GM12878 (cell line): Measurements from ENCODE around the gene FBXW8. TPM values are rescaled to one million over a fixed set of nuclear protein-coding genes. Genes with fewer than 3 reads are reported as not detected.

Experiments
- ATAC-seq: fragments of 200-7000 bp; cut with Tn5 transposase; 3 replicates; pipeline ENCODE4 v1.9.1; 2020; ENCODE audit warnings: mild to moderate bottlenecking, moderate library complexity
- BruUV-seq: library from RNA; stranded (reverse); fragments of 400-500 nt; replicated peaks from 2 replicates; lab custom pipeline; 2021; lab: Mats Ljungman, UMichigan
- CTCF ChIA-PET: fragments of 300-600 bp; sonication (Branson Sonifier 250); formaldehyde crosslinking; extraction: SDS; loops from one replicate; lab custom pipeline; 2021; ENCODE audit warnings: inconsistent platforms; lab: Yijun Ruan, JAX
- POLR2A ChIA-PET: fragments of 350-600 bp; formaldehyde crosslinking; extraction: SDS; loops from one replicate; lab custom pipeline; 2021; ENCODE audit warnings: inconsistent platforms; lab: Charles Lee
- RAD21 ChIA-PET: fragments of 300-600 bp; sonication (Branson Sonifier 250); formaldehyde crosslinking; loops from one replicate; lab custom pipeline; 2023; ENCODE audit warnings: antibody characterized with exemption; ENCODE audit not compliant: unreplicated experiment; lab: Charles Lee
- SMC1A ChIA-PET: fragments of 300-600 bp; sonication (Branson Sonifier 250); formaldehyde crosslinking; loops from one replicate; lab custom pipeline; 2023; ENCODE audit not compliant: unreplicated experiment, uncharacterized antibody; lab: Charles Lee
- DNase-seq: peaks from one replicate; pipeline ENCODE4 v3.0.0-alpha.2; 2011; ENCODE audit warnings: low read depth, low spot score
- FAIRE-seq: peaks from 3 replicates; lab custom pipeline; 2011; peaks lifted over from hg19 to GRCh38; lab: Jason Lieb, UNC
- H2AFZ ChIP-seq: 2 replicates; pipeline ENCODE4 v1.6.0; 2011; ENCODE audit warnings: low read depth, low read length, control low read depth; ENCODE audit not compliant: control insufficient read depth
- H3K27ac ChIP-seq: 2 replicates; pipeline ENCODE4 v1.5.1; 2011; ENCODE audit warnings: control low read depth; ENCODE audit not compliant: control insufficient read depth, insufficient read depth
- H3K27me3 ChIP-seq, 2 experiments: replicated peaks in 1 of 2; 2 replicates each; pipeline versions ENCODE4 v1.6.0 to v1.6.1; 2011; ENCODE audit warnings: low read length in 1 of 2; ENCODE audit not compliant: control insufficient read depth in 2 of 2, insufficient read depth in 2 of 2
- H3K36me3 ChIP-seq, 2 experiments: 2 replicates each; pipeline ENCODE4 v1.5.1; 2011; ENCODE audit warnings: low read length in 1 of 2; ENCODE audit not compliant: control insufficient read depth in 2 of 2, insufficient read depth in 2 of 2
- H3K4me1 ChIP-seq: 2 replicates; pipeline ENCODE4 v1.6.1; 2011; ENCODE audit warnings: mild to moderate bottlenecking, low read length, moderate library complexity, mixed read lengths; ENCODE audit not compliant: control insufficient read depth, insufficient read depth
- H3K4me2 ChIP-seq: 2 replicates; pipeline ENCODE4 v1.6.0; 2011; ENCODE audit warnings: control low read depth; ENCODE audit not compliant: control insufficient read depth, insufficient read depth
- H3K4me3 ChIP-seq: fragments of 200-600 bp; sonication (generic); 2 replicates; pipeline ENCODE4 v1.5.1; 2016
- H3K79me2 ChIP-seq: 2 replicates; pipeline ENCODE4 v1.6.0; 2011; ENCODE audit warnings: low read length; ENCODE audit not compliant: control insufficient read depth, insufficient read depth
- H3K9ac ChIP-seq: 2 replicates; pipeline ENCODE4 v1.8.0; 2011; ENCODE audit warnings: low read length, control low read depth, mixed read lengths; ENCODE audit not compliant: control insufficient read depth, insufficient read depth
- H3K9me3 ChIP-seq: replicated peaks from 3 replicates; pipeline ENCODE4 v1.5.1; 2011; ENCODE audit warnings: mild to moderate bottlenecking, low read length; ENCODE audit not compliant: control insufficient read depth, insufficient read depth
- H4K20me1 ChIP-seq: 2 replicates; pipeline ENCODE4 v1.6.0; 2011; ENCODE audit not compliant: control insufficient read depth, insufficient read depth
- HCFC1 ChIP-seq: fragments of 150-350 bp; IDR thresholded peaks from 2 replicates; pipeline ENCODE4 v1.6.1; 2014; ENCODE audit warnings: low read length
- IRF4 ChIP-seq: IDR thresholded peaks from 2 replicates; pipeline ENCODE4 v1.6.1; 2011; ENCODE audit warnings: low read depth, low read length
- MAX ChIP-seq: IDR thresholded peaks from 2 replicates; pipeline ENCODE4 v1.6.1; 2012; ENCODE audit warnings: low read depth, low read length, improper control_type of control experiment
- NRF1 ChIP-seq: conservative IDR thresholded peaks from 2 replicates; pipeline ENCODE4 v1.6.1; 2011; ENCODE audit warnings: mild to moderate bottlenecking, low read depth, low read length, improper control_type of control experiment
- PAX8 ChIP-seq: fragments of 450-650 bp; IDR thresholded peaks from 2 replicates; pipeline ENCODE4 v1.6.1; 2017; ENCODE audit warnings: mild to moderate bottlenecking, moderate library complexity
- SKIL ChIP-seq: fragments of 450-650 bp; IDR thresholded peaks from 2 replicates; pipeline ENCODE4 v1.6.1; 2017; ENCODE audit warnings: mild to moderate bottlenecking, low read depth, inconsistent platforms; ENCODE audit not compliant: poor library complexity, severe bottlenecking
- TAF1 ChIP-seq: IDR thresholded peaks from 2 replicates; pipeline ENCODE4 v1.6.1; 2011; ENCODE audit warnings: mild to moderate bottlenecking, low read depth, low read length, borderline replicate concordance
- WGBS: methylation state at CpG from one replicate; pipeline ENCODE4 v1.1.6; 2016; ENCODE audit warnings: low lambda C conversion rate; ENCODE audit not compliant: insufficient replicate concordance, insufficient coverage; ENCODE audit errors: missing lambda C conversion rate; 5-methylcytosine and 5-hydroxymethylcytosine counted together
- in situ Hi-C: fragments of 300-500 bp; cut with MboI; formaldehyde crosslinking; loops from 9 replicates; pipeline ENCODE4 v1.14.3; 2018; ENCODE audit warnings: mixed read lengths
- intact Hi-C: fragments of 100-400 bp; cut with micrococcal nuclease; formaldehyde crosslinking; loops from one replicate; pipeline ENCODE4 v1.14.2; 2022; ENCODE audit not compliant: unreplicated experiment
- polyA plus RNA-seq, 11 experiments: library from polyadenylated mRNA; depleted of rRNA in 4 of 11; unstranded in 6 of 11; stranded (reverse) in 5 of 11; fragments of >200 nt; fragmentation: Nextera tagmentation in 4 of 11; fragmentation: Illumina TruSeq in 1 of 11; extraction: Ambion mirVana in 4 of 11; extraction: Trizol in 1 of 11; gene quantifications; 1 replicate in 1 of 11; 2 replicates in 10 of 11; pipeline versions ENCODE4 v1.2.1 to v1.2.3, GENCODE V29; 2011 to 2016; ENCODE audit warnings: inconsistent platforms in 2 of 11, missing spikeins in 2 of 11, low read depth in 1 of 11
- total RNA-seq, 4 experiments: library from RNA; depleted of rRNA in 3 of 4; stranded (reverse); fragments of >200 nt in 3 of 4; fragmentation: Illumina TruSeq in 1 of 4; extraction: Trizol in 1 of 4; gene quantifications; 2 replicates each; pipeline versions ENCODE4 v1.2.1 to v1.2.3, GENCODE V29; 2013 to 2021

Gene FBXW8
- total and polyA plus RNA-seq, 10 of the 15 experiments (the other 5 are each of a cell fraction or from before 2014, with no cell fraction given): 0.49 to 7.5 (median 4.4) TPM

- FAIRE-seq (no peak), DNase-seq (no peak), ATAC-seq (no peak)
- Histone ChIP-seq H3K36me3 (no peaks in the 10 kb centered on the region), H3K79me2 (no peaks in the 10 kb centered on the region), H3K9ac (no peak overlapping the region), H3K9me3 (no peaks in the 10 kb centered on the region; the same call in 2 of the 3 replicates), H3K4me1 (peaks cover 34% of the 10 kb centered on the region), H4K20me1 (peaks cover 3% of the 10 kb centered on the region; the same call in 1 of the 2 replicates), H3K27ac (no peak overlapping the region), H3K4me2 (no peak overlapping the region), H2AFZ (no peak overlapping the region), H3K27me3 (0 out of 4 replicates have a peak, but pooled peaks cover 0 to 3% of the 10 kb centered on the region in 2 experiments), H3K4me3 (no peak overlapping the region)
- POLR2A ChIA-PET: no interaction called here
- 98% methylated on average over 3 of the region's 3 CpGs for WGBS
- in situ Hi-C loops: no loop called here
- no TSS peak for BruUV-seq
- TF ChIP-seq IRF4: no peak
- no peak for TF ChIP-seq HCFC1
- no peak for TF ChIP-seq NRF1
- no peak for TF ChIP-seq PAX8
- no peak for TF ChIP-seq TAF1
- TF ChIP-seq SKIL: no peak
- TF ChIP-seq MAX: no peak
- CTCF ChIA-PET: no interaction called here
- intact Hi-C loops: no loop called here
- RAD21 ChIA-PET: no interaction called here
- SMC1A ChIA-PET: interaction anchor here (0.6 kb wide), 1 partner anchor 9 kb away, joined by 3 read pairs; no protein-coding TSS in a partner anchor
Observed at GRCh38 chr12:116920939-116921338, 10.2 kb downstream of the FBXW8 start.
